Frontal cortex (tissue), 4 donors: ENCODE measurements around the gene CDCA4. TPM values are rescaled to one million over a fixed set of nuclear protein-coding genes. Genes with fewer than 3 reads are reported as not detected.
"Not testable (repeated sequence)": the region's sequence is repeated elsewhere in the genome, so short reads cannot be mapped to it uniquely, and the experiment has no call there.

Source experiments
- DNase-seq, 2 donors: peaks; one replicate each; pipeline ENCODE4 v3.0.0; 2012; ENCODE audit warnings: low spot score in 2 of 2
- FAIRE-seq: peaks from 2 replicates; lab custom pipeline; 2012; peaks lifted over from hg19 to GRCh38; lab: Jason Lieb, UNC
- total RNA-seq: library from RNA; depleted of rRNA; stranded (reverse); fragments of >200 nt; gene quantifications from one replicate; pipeline ENCODE4 v1.2.3, GENCODE V29; 2014
- donor health status: control.
- donor health status: control.
- donor health status: control.

CDCA4 gene
- 11.0 TPM for total RNA-seq

GRCh38 chr14:105020815-105021655 is at the start of gene CDCA4:
TSS of gene CDCA4 (minus strand) at chr14:105021083. CDS start at chr14:105011929, 9,154 bp downstream.
- FAIRE-seq, result no peak
- peak; percentile 100 for DNase-seq

DNA sequence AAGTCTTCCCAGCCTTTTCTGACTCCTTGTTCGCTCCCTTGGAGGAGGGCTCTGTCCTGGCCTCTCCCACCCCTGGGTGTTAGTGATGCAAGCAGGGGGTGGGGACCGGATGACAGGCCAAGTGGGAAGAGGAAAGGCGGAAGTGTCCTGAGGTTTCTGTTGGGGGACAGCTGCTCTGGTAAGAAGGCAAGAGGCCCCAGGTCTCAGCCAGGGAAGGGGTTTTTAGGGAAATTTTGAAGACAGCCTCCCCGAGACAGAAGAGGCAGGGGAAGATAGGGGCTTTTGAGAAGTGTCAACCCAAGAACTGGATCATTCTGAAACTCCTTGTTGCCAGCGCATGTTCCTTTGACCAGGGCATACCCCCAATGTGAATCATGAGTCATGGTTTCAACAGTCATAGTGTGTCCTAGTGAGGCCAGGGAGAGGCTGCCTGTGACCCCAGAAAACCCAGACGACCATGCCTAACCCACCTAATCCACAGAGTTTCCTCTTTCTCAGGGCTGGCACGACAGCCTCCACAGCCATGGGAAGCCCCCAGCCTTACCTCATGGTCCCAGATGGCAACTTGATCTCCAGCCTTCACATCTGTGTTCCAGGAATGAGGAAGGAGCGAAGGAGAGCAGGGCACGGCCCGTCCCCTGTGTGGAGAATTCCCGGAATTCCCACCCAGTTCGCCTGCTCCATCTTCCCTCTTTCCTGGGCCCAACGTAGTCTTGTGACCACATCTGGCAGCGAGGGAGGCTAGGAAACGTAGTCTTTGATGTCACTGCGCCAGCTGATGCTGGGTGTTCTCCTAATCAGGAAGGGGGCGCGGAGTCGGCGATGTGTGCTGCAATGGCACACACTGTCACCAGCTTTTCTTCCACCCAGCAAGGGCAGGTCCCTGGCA is 49.2 kb upstream of the CDCA4 start:
- FAIRE-seq, result no peak
- no peak for DNase-seq

- FAIRE-seq (no peak), DNase-seq (no peak)
These were observed 48.6 kb upstream of the CDCA4 start for GRCh38 chr14:105069522-105069870.

DNA sequence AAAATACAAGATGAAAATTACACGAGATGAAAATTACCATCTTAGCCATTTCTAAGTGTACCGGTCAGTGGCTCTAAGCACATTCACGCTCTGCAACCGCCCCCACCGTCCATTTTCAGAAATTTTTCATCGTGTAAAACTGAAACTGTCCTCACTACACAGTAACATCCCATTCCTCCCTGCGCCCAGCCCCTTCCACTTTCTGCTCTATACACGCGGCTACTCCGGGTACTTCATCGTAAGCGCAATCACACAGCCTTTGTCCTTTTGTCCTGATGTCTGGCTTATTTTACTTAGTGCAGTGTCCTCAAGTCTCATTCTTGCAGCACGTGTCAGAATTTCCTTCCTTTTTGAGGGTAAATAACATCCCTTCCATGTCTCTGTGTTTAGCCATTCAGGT is 47.9 kb upstream of the CDCA4 start:
- no peak for DNase-seq
- FAIRE-seq, result no peak

DNA sequence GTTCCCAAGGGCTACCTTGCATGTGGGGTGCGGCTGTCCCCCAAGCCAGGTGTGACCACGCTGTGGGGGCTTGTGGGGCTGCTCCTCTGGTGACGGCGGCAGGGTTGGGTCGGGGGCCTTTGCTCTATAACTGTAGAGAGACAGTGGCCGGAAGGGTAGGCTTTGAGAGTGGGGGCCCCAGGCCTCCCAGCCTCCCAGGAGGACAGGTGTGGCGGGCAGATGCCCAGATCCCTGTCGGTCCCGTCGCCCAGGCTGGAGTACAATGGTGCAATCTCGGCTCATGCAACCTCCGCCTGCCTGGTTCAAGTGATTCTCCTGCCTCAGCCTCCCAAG is 47.1 kb upstream of the CDCA4 start:
- FAIRE-seq (no peak), DNase-seq (no peak)

GRCh38 chr14:105067140-105067968 is 46.5 kb upstream of the CDCA4 start:
- FAIRE-seq (no peak), DNase-seq (no peak)

GRCh38 chr14:105066240-105067071 is 45.6 kb upstream of the CDCA4 start:
- DNase-seq (no peak), FAIRE-seq (no peak)

DNA sequence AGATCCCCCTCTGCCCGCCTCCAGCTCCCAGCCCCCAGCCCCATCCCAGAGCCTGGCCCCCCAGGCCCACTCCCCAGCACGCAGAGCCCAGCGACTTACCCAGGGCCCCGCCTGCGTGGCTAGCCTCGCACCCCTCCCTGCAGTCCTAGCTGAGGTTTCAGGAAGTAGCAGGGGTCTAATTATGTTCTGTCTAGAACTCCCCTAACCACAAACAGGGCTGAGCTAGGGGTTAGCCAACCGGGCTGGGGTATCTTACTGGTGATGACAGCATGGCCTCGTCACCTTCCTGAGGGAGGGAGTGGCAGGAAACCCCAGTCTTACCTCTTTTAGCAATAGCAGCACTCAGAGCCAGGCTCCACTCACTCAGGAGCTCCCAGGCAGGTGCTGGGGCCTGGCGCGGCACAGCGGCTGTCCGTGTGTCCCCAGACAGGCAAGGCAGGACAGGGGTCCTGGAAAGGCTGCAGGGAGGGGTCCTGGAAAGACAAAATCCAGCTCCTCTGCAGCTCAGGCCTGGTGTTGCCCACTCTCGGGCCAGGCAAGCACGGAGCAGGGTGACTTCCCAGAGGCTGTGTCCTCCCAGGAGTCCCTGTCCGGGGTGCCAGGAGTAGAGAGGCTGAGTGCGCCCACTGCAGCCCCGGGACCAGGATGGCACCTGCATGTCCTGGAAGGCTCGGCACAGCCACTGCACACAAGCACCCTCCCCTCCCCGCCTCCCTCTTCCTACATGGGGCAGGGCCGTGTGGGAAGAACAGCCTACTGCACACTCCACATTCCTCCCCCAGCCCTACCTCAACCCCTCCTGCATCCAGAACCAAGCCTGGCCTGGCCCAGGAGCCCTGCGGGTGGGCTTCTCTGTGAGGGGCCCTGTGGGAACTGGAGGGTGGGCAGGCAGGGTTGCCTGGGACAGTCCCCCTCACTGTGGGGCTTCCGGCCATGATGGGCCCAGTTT is 44.7 kb upstream of the CDCA4 start, which contains the start of gene GPR132:
TSS of gene GPR132 (minus strand) at position 151 of the 949 bp plus-strand sequence. CDS start 10,010 bp downstream, outside the sequence.
- DNase-seq (no peak), FAIRE-seq (no peak)

DNA sequence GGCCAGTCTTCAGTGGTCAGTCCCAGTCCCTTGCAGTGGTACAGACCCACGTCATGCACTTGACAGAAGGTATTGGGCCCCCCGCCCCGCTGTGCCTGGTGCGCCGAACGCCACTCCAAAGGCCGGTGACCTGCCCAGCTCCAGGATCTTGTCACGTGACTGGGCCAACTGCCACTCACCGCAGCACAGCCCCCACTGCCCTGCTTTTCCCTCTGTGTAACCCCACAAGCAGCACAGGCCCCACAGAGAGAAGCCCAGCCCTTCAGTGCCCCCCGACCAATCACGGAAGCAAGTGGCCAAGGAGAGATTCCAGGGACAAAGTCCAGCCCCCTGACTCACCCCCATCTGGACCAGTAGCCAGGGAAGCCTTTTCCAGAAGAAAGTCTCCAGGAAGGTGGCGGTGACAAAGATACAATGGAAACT is 43.8 kb upstream of the CDCA4 start:
- DNase-seq (no peak), FAIRE-seq (no peak)

DNA sequence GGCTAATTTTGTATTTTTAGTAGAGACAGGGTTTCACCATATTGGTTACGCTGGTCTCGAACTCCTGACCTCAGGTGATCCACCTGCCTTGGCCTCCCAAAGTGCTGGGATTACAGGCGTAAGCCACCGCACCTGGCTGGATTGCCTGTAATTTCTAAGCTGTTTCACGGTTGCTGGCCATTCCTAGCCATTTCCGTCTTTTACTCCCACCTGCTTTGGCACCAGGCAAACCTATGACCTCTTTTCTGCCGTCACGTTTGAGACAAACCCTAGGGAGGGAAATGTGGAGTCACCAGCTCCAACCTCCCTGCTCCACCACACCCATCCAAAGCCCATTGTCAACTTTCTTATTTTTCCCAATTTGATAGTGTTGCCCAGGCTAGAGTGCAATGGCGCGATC is 43.1 kb upstream of the CDCA4 start:
- FAIRE-seq (no peak), DNase-seq (no peak)

- not testable (repeated sequence) for DNase-seq, FAIRE-seq
These were observed 42.6 kb upstream of the CDCA4 start for GRCh38 chr14:105063506-105063905.

GRCh38 chr14:105063056-105063455 is 42.2 kb upstream of the CDCA4 start:
- DNase-seq (no peak), FAIRE-seq (no peak)

DNA sequence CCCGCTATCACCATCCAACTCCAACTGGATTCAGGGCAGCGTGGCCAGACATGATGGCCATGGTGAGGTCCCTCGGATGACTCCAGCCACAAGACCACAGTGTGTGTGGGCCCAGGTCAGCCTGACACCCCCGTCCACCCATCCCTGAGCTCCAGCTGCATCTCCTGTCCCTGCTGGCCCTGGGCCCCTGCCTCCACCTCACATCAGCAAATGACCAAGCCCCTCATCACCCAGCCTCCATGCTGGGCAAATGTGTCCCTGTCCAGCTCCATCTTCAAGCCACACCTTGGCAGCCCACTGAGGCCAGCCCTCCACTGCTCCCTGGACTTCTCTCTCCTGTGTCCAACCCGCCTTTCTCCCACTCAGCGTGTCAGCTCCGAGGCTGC is 41.2 kb upstream of the CDCA4 start:
- DNase-seq, result no peak
- FAIRE-seq, result no peak

DNA sequence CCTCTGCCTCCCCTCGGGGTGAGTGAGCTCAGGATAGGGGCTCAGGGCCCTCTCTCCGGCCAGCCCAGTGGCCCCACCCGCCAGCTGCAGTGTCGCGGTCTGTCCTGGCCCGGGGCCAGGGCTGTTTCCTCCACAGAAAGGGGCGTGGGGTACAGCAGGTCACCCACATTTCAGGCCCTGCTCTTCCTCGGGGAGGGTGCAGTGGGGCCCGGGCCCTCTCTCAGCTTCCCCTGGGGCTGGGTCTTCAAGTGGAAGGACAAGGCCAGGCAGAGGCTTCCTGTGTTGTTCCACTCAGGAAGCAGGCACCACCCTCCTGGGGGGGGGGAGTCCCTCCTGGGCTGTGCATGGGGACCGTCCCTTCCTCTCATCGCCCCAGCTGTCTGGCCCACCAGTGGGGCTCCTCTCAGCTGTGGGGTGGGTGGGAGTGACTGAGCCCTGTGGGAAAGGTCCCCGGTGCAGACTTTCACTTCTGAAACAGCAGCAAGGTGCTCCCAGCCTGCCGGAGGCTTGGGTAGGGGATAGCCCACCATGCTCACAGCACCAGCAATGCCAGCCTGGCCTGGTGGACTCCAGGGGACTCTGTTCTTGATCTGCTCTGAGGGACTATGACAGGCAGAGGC is 40.7 kb upstream of the CDCA4 start:
- FAIRE-seq (no peak), DNase-seq (no peak)

DNA sequence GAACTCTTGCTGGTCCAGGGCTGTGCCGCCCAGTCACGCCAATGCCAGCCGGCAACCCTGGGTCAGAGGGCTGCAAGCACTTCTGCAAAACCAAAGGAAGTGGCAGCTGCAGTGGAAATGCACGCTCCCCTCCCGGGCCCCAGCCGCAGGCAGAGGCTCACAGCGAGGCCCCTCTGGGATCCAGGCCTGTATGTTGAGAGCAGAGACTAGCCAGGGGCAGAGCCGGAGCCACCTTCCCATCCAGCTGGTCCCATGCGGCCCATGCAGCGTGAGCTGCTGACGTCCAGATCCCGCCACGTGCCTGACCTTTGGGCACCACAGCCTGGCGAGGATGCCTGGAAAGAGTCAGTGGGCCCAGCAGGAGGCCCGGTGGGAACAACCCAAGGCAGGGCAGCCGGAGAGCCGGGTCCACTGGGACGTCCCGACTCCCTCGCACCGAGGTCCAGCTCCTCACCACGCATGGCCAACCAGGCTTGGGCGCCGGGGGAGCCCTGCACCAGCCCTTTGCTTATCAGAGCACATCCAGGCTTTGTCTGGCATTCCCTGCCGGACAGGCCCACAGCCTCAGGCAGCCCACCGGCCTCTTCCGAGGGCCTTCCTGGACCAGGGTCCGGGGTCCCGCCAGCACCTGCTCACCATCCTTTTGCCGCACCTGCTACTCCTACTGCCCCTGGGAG is 40.0 kb upstream of the CDCA4 start:
- no peak for DNase-seq
- no peak for FAIRE-seq

DNA sequence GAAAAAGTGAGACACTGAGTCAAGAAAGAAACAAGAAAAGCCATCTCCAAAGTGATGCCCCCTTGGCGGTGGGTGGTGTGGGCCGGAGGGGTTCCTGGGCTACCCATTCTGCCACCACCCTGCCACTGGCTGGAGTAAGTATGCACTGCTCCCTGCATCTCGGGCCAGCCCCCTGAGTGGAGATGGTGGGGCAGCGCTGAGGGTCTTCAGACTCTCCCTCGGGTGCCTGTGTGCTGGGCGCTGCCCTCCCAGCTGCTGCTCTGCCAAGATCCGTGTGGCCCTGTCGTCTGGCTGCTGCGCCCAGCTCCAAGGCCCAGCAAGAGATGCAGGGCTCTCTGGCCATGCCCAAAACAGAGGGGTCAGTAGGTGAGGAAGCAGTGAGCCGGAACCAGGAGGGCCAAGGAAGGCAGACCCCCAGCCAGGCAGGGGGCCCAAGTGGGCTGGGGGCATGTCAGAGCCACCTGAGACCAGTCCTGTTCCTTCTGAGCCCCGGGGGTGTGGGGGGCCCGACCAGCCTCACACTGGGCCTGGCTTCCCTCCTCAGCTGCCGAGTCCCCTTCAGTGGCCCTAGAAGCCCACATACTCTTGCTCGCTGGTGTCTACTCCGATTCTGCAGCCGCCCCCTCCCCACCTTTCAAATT is 39.2 kb upstream of the CDCA4 start:
- FAIRE-seq, result no peak
- DNase-seq, result no peak
